ENCODE results near the gene NRXN3.

The NRXN3 gene

DNA sequence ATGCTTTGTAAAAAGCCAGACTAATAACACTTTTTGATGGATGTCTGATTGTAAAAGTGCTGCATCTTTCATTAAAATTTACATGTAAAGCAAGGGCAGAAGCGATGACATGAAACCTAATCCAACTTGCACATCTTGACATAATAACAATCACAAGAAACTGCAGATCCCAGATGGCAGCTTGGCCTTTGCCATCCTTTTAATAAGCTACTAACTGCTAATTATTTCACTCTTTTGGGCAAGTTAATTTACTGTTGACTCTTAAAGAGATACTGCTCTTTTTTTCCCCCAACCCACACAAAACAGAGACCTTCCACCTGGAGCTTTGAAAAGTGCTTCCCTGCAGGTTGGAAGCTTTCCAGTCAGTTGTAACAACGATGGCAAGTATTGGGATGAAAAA, 137.5 kb downstream of the NRXN3 start:
- no peaks in the 10 kb centered on the region for H3F3A ChIP-seq (ENCODE audit: insufficient read depth)
- TF ChIP-seq EZH2phosphoT487 (conservative IDR thresholded peaks at IDR 0.05; ENCODE audit: low read length), result no peak
- TF ChIP-seq, protein P1, sequence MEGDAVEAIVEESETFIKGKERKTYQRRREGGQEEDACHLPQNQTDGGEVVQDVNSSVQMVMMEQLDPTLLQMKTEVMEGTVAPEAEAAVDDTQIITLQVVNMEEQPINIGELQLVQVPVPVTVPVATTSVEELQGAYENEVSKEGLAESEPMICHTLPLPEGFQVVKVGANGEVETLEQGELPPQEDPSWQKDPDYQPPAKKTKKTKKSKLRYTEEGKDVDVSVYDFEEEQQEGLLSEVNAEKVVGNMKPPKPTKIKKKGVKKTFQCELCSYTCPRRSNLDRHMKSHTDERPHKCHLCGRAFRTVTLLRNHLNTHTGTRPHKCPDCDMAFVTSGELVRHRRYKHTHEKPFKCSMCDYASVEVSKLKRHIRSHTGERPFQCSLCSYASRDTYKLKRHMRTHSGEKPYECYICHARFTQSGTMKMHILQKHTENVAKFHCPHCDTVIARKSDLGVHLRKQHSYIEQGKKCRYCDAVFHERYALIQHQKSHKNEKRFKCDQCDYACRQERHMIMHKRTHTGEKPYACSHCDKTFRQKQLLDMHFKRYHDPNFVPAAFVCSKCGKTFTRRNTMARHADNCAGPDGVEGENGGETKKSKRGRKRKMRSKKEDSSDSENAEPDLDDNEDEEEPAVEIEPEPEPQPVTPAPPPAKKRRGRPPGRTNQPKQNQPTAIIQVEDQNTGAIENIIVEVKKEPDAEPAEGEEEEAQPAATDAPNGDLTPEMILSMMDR (IDR thresholded peaks at IDR 0.05; ENCODE audit: insufficient read depth, low read length, poor library complexity, severe bottlenecking), result no peak
- H3K4me3 ChIP-seq (ENCODE audit: insufficient read depth, low read length, poor library complexity, severe bottlenecking), result no peak overlapping the region
- no peaks in the 10 kb centered on the region for H3K79me2 ChIP-seq (ENCODE audit: insufficient read depth, low read length)
- no peak overlapping the region for H3K4me2 ChIP-seq (ENCODE audit: low read depth, low read length, poor library complexity, severe bottlenecking)
- no peak overlapping the region for H3K9ac ChIP-seq (ENCODE audit: low read length)
- no peaks in the 10 kb centered on the region; the same call in 1 of the 2 replicates for H3K9me2 ChIP-seq (replicated peaks; ENCODE audit: insufficient read depth, low read length)
- H4K20me1 ChIP-seq (ENCODE audit: low read depth, low read length), result no peaks in the 10 kb centered on the region
- no peak overlapping the region for H2AFZ ChIP-seq (ENCODE audit: low read depth, low read length, severe bottlenecking)
- H3K36me3 ChIP-seq (ENCODE audit: low read length), result no peaks in the 10 kb centered on the region
- no peaks in the 10 kb centered on the region for H3K27me3 ChIP-seq (ENCODE audit: low read length)
- H3K9me3 ChIP-seq (ENCODE audit: insufficient read depth, low read length), result no peaks in the 10 kb centered on the region
- H3K27ac ChIP-seq (ENCODE audit: low read depth, low read length), result no peak overlapping the region

DNA sequence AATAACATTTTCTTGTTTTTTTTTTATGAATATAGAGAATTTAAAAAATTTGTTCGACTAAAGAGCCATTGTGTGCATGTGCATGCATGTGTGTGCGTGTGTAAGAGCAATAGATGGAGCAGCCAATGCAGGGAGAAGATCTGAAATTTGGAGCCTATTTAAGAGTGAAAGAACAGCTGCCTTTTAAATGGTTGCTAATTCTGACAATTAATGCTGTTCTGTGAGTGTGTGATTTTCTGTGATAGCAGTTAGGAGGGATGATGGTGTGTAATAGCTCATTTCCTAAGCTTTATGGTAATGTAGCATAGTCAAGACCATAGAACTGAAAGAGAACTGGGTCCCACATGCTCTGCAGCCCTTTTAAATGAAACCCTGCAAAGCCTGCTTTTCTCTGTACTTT, 137.9 kb downstream of the NRXN3 start:
- Histone ChIP-seq H3K4me2 (ENCODE audit: low read depth, low read length, poor library complexity, severe bottlenecking) (no peak overlapping the region), H3K9me3 (ENCODE audit: insufficient read depth, low read length) (no peaks in the 10 kb centered on the region), H3F3A (ENCODE audit: insufficient read depth) (no peaks in the 10 kb centered on the region), H3K4me3 (ENCODE audit: insufficient read depth, low read length, poor library complexity, severe bottlenecking) (no peak overlapping the region), H3K79me2 (ENCODE audit: insufficient read depth, low read length) (no peaks in the 10 kb centered on the region), H3K9ac (ENCODE audit: low read length) (no peak overlapping the region), H3K9me2 (replicated peaks; ENCODE audit: insufficient read depth, low read length) (no peaks in the 10 kb centered on the region; the same call in 1 of the 2 replicates), H3K27me3 (ENCODE audit: low read length) (no peaks in the 10 kb centered on the region), H2AFZ (ENCODE audit: low read depth, low read length, severe bottlenecking) (no peak overlapping the region), H3K27ac (ENCODE audit: low read depth, low read length) (no peak overlapping the region), H4K20me1 (ENCODE audit: low read depth, low read length) (no peaks in the 10 kb centered on the region), H3K36me3 (ENCODE audit: low read length) (no peaks in the 10 kb centered on the region)
- no peak for TF ChIP-seq EZH2phosphoT487 (conservative IDR thresholded peaks at IDR 0.05; ENCODE audit: low read length)
- TF ChIP-seq, protein P1 (IDR thresholded peaks at IDR 0.05; ENCODE audit: insufficient read depth, low read length, poor library complexity, severe bottlenecking), result no peak

DNA sequence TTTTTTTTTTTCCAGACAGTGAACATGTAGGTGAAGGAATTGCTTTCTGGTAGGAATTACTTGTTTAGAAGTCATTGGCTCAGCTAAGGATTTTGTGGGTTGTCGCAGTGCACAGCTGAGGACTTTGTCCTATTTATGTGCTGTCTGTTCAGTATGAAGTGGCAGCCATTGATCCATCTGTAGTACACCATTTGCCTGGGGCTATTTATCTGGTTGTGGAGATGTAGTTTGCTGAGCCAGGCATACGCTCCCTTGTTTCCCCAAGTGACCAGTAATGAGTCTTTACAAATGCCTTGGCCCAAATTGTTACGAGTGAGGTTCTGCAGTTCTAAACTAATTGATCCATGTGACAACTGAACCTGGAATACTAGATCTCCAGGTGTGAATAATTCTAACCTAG, 140.1 kb downstream of the NRXN3 start:
- Histone ChIP-seq H3K9me2 (replicated peaks; ENCODE audit: insufficient read depth, low read length) (no peaks in the 10 kb centered on the region), H3K4me2 (ENCODE audit: low read depth, low read length, poor library complexity, severe bottlenecking) (no peak overlapping the region), H3K9ac (ENCODE audit: low read length) (no peak overlapping the region), H3K4me3 (ENCODE audit: insufficient read depth, low read length, poor library complexity, severe bottlenecking) (no peak overlapping the region), H3K79me2 (ENCODE audit: insufficient read depth, low read length) (no peaks in the 10 kb centered on the region), H3K9me3 (ENCODE audit: insufficient read depth, low read length) (no peaks in the 10 kb centered on the region), H3K27ac (ENCODE audit: low read depth, low read length) (no peak overlapping the region), H2AFZ (ENCODE audit: low read depth, low read length, severe bottlenecking) (no peak overlapping the region), H3K36me3 (ENCODE audit: low read length) (no peaks in the 10 kb centered on the region), H4K20me1 (ENCODE audit: low read depth, low read length) (no peaks in the 10 kb centered on the region), H3K27me3 (ENCODE audit: low read length) (no peaks in the 10 kb centered on the region), H3F3A (ENCODE audit: insufficient read depth) (no peaks in the 10 kb centered on the region)
- TF ChIP-seq EZH2phosphoT487 (conservative IDR thresholded peaks at IDR 0.05; ENCODE audit: low read length), result no peak
- TF ChIP-seq, protein P1 (IDR thresholded peaks at IDR 0.05; ENCODE audit: insufficient read depth, low read length, poor library complexity, severe bottlenecking), result no peak
